ENCODE results near the gene RMDN3.
A peak's percentile ranks its signal among the peaks of the same experiment; 100 is the strongest.

RMDN3 gene, protein sequence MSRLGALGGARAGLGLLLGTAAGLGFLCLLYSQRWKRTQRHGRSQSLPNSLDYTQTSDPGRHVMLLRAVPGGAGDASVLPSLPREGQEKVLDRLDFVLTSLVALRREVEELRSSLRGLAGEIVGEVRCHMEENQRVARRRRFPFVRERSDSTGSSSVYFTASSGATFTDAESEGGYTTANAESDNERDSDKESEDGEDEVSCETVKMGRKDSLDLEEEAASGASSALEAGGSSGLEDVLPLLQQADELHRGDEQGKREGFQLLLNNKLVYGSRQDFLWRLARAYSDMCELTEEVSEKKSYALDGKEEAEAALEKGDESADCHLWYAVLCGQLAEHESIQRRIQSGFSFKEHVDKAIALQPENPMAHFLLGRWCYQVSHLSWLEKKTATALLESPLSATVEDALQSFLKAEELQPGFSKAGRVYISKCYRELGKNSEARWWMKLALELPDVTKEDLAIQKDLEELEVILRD

DNA sequence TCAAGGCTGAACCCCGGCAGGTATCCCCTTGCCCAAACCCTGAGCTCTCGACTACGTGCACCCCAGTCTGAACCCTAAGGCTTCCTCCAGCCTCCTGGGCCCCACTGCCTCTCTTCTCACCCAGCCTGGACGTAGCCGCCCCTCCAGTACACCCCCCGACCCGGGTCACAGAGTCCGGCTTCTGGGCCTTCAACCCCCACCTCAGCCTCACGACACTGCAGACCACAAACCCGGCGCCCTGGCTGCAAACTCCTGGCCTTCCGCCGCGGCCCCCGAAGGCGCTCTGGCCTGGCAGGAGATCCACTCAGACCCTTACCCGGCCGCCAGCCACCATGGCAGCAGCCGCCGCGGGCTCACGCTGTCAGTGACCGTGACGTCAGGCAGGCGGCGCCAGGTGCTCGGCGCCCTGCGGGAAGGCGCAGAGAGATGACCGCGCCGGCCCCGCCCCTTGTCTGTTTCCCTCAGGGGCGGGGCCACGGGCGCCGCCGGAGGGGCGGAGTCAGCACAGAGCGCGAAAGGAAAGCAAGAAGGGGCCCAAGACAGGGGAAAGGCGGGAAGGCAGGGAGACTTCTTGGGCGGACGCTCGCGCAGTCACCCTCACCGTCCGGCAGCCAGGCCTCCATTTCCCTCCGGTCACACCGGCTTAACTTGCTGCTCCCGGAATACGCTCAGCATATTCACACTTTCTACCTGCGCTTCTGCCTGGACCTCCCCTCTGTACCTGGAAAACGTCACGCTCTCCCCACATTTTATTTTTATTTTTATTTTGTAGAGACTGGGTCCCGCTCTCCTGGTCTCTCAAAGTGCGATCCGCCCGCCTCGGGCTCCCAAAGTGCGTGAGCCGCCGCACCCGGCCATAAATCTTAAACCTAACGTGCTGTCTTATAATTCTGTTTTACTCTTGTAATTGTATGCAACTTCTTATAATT lies at the start of gene RMDN3:
RMDN3 (minus strand) TSS at position 372 of the 929 bp plus-strand sequence. CDS start 471 bp downstream, outside the sequence.
- peak; percentile 95 for DNase-seq

DNA sequence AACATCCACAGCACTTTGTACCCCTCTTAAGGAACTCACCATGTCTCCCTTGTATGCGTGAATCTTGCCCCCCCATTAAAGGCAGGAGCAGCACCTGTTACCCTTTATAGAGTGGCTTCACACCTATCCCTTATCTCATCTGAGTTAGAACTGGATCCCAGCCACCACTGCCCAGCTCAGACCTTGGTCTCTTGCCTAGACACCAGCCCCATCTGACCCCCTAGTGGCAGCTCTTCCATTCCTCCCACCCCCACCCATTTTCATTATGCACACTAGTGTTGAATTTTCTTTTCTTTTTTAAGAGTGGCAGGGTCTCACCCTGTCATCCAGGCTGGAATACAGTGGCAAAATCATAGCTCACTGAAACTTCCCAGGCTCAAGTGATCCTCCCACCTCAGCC lies 48.6 kb upstream of the RMDN3 start:
- no peak for DNase-seq

DNA sequence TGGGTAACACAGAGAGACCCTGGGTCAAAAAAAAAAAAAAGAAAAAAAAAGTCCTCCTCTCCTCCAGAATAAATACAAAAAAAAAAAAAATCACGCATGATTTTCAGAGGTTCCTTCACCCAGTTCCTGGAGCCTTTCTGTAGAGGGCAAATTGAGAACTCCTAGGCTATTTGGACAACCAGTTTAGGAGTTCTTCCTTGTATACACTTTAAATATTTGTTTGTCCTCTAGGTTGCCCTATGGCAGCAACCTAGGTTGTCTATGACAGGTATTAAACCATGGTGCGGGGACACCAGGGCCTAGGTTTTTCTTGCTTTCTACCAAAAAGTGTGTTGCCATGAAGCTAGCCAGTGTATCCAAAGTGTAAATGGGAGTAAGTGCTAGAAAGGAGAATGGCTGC lies 48.0 kb upstream of the RMDN3 start:
- DNase-seq = no peak

DNA sequence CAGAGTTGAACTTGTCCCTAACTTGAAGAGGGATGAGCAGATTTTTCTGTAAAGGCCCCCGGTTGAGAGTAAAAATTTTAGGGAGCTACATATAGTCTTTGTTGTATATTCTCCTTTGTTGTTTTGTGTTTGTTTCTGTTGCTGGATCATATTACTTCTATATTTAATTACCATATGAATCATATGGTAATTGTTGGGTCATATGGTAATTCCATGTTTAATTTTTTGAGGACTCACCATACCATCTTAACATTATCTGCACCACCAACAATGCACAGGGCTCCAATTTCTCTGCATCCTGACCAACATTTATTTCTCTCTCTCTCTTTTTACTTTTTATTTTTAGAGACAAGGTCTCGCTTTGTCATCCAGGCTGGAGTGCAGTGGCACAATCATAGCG lies 44.5 kb upstream of the RMDN3 start:
- DNase-seq = no peak

DNA sequence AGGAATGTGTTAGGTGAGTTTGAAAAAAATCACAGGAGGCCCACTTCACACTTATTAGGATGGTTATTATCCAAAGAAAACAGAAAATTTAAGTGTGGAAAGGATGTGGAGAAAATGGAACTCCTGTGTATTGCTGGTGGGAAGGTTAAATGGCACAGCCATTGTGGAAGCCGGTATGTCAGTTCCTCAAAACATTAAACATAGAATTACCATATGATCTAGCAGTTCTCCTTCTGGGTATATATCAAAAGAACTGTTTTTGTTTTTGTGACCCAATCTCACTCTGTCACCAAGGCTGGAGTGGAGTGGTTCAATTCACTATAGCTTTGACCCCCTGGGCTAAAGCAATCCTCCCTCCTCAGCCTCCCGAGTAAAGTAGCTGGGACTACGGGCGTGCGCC lies 41.5 kb upstream of the RMDN3 start:
- DNase-seq = no peak

DNA sequence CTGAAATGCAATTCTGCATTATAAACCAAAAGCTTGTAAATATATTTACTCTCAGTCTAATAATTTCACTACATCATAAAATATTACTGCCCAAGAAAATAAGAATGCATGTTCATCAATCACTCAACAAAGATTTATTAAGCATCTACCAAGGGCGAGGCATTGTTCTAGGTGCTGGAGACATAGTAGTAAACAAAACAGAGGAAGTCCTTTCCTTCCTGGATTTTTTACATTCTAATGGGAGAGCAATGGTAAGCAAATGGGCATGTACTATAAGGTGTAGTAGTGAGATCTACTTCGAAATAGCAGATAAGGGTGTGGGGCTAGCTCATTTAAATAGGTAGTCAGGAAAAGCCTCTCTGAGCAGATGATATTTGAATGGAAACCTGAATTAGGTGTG lies 41.0 kb upstream of the RMDN3 start:
- no peak for DNase-seq

DNA sequence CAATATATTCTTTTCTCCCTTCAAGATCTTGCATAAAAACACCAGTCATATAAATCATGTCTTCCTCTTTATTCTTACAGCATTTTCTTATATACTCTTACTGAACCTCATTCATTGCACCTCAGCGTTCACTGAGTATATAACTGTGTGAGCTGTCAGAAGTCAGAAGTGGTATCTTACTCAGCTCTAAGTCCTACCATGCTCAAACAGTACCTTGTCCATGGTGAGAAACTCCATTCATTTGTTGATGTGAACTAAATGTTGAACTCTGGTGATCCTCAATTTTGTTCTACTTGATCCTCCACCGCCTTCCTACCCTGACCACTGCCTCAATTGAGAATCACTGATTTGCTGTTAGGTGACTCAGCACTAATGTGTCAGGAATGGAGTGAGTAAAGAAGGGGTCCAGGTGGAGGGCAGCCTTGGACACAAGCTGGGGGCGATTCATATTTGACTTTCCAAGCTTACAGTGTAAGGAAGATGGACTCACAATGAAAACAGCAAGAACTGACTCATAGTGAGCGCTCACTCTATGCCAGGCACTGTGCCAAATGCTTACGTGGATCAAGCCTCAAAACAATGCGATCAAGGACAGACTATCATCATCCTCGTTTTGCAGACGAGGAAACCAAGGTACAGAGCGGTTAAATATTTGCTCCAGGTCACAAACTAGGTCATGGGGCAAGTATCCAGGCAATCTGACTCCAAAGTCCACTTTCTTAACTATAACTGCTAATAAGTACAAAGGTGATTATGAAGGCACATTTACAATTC lies 38.3 kb upstream of the RMDN3 start:
- no peak for DNase-seq

DNA sequence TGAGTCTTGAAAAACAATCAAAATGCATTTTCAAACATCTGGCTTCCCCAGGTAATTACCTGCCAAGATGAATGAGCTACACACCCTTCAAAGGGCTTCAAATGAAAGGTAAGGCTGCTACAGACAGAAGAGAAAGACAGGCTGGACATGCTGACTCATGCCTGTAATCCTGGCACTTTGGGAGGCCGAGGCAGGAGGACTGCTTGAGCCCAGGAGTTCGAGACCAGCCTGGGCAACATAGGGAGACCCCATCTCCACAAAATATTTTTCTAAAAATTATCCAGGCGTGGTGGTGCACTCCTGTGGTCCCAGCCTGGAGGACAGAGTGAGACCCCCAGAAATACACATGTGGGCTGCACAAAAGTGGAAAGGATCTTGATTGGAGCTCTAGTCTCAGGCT lies 37.3 kb upstream of the RMDN3 start:
- no peak for DNase-seq

DNA sequence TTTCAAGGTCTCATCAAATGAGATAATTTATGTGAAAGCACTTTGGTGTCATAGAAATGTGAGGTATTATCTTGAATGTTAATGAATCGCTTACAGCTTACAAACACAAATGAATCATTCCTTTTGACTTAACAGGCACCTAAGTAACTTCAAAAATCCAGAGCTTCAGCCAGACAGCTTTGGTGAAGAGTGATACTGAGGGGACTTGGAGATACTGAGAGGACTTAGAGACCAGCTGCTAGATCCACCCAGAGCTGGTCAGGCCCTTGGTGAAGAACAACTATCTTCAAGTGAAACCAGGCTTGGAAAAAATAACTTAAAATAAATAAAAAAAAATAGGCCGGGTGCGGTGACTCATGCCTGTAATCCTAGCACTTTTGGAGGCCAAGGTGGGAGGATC lies 35.7 kb upstream of the RMDN3 start:
- no peak for DNase-seq

DNA sequence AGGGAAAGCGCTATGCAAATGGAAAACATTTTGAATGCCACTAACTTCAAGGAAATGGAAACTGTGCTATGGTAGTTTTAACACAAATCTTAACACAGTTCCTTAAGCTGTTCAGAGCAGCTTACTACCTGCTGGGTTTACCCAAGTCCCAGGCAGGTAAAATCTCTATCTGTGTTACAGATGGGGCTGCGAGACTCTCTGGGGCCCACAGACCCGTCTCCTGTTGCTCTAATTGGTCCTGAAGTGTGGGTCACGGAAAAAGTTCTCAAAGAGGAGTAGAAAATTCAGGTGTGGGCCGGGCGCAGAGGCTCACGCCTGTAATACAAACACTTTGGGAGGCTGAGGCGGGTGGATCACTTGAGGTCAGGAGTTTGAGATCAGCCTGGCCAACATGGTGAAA lies 34.9 kb upstream of the RMDN3 start:
- no peak for DNase-seq

DNA sequence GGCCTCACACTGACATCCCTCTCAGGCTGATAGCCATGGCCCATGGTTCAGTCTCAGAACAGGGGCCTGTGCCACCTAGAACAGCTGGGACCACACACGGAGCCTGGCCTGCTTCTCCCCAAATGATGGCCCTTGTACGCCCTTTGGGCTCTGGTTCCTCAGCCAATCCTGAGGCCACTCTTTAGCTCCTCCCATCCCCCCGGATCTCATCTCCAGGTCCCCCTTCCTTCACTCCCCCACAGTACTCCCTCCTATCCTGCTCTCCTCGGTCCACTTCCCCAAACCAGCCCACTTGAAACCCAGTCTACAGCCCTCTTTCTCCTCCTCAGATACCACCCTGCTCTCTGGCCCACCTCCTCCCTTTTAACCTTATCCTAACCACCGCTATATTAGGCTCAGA lies 34.1 kb upstream of the RMDN3 start:
- DNase-seq = no peak

DNA sequence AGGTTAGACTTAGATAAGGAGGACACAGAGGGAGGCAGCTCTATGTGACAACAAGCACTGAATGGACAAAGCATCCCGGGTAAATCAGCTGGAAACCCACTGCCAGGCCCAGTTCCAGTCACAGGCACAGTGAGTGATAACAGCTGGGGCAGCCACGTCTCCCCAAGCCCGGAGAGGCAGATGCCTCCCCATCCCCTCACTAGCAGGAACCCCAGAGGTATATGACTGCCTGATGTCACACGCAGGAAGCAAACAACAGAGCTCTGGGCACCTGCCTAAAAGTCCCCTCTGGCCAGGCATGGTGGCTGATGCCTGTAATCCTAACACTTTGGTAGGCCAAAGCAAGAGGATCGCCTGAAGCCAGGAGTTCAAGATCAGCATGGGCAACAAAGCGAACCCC lies 32.9 kb upstream of the RMDN3 start:
- DNase-seq = no peak

DNA sequence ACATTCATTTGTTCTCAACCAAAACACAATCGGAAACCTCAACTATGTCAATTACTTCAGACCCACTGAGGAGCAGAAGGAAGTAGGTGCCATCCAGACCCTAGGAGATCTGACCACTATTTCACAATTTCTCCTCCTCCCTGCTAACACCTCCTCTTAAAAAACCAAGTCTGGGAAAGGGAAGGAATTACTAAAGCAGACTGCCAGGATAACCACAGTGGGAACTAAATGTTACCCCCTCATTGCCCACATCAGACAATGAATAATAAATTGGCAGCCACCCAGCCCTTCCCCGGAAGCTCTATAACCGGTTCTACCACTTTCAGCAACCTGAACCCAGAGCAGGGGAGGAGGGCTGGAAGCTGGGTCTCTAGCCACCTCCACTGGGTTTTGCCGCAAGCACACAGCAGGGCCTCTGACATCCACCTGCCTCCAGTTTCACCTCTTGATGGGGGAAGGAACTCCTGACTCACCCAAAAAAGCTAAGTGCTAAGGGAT lies 32.3 kb upstream of the RMDN3 start:
- peak; percentile 74 for DNase-seq

DNA sequence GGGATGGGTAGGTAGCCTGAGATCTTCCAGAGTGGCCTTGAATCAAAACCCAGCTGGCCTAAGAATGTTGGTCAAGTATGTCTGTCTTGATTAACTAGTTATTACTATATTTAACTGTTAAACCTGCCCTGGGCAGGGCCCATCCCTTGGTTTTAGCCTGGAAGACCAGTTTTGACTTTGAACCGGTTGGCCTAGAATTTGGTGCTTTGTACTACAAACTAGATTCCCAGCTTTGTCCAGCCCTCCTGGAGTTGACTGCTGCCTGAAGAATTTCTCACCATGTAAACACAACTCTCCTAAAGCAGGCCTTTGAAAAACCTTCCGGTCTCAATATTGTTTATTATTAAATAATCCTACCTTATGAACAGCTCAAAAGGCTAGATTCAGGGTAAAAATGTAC lies 30.8 kb upstream of the RMDN3 start:
- DNase-seq = no peak

DNA sequence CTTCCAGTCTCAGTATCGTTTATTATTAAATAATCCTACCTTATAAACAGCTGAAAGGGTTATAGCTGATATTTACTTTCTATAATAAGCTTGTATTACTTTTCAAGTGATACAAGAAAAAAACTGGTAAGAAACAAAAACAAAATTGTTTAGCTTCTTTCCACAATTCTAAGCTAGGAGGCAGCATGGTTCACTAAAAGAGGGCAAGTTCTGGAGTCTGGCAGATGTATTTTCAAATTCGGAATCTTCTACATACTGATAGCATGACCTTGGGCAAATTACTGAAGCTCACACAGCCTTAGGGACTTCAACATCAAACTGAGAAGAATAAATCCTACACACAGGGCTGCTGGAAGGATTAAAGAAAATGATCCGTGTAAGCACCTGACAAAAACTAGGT lies 30.1 kb upstream of the RMDN3 start:
- DNase-seq = no peak

DNA sequence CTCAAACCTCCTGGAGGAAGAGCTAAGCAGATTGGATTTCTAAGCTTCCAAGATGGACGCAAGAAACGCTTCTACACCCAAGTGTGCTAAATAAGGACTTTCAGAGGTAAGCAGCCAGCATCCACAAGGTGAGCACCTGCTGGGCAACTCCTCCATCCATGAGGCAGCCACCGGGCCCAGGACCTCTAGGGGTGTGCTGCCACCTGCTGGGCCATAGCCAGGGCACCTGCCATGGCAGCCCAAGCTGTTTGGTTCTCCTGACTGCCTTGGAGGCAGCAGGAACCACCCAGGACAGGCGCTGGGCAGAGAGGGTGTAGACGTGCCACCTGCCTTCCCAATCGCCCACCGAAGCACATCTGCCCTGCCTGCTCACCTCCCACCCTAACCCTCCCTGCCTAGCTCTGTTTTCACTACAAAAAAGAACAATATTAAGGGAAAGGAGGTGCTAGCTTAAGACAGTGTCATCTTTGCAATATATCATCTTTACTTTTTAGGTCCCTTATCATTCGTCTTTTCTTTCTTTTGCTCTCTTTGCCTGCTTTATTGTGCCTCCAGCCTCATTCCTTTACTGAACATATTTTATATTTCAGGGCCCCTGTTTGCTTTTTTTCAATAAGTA lies 27.7 kb upstream of the RMDN3 start:
- DNase-seq = peak; percentile 86

DNA sequence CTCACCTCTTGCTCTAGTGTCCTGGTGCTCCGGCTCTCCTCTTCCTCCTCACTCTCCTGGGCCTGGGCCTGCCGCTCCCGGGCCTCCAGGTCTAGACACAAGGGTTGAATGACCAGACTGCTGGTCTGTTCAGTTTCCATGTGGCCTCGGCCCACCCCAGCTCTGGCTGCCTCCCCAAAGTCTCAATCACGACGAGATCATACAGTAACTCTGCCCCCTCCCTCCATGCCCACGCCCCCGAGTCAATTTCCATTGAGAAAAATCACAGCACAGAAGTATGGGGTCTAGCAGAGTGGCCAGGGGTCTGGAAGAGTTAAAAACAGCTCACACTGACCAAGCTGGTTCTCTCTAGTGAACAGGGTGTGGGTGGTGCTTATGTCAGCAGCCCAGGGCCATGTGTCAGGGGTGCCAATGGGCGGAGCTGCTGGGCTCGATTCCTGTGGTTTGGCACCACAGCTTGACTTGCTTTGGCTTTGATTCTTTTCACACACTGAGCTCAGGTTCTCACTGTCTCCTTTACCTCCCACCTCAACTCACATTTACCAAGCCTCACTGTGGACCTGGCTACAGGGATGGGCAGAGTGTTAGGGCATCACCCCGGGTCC lies 21.6 kb upstream of the RMDN3 start:
- DNase-seq = peak; percentile 36

DNA sequence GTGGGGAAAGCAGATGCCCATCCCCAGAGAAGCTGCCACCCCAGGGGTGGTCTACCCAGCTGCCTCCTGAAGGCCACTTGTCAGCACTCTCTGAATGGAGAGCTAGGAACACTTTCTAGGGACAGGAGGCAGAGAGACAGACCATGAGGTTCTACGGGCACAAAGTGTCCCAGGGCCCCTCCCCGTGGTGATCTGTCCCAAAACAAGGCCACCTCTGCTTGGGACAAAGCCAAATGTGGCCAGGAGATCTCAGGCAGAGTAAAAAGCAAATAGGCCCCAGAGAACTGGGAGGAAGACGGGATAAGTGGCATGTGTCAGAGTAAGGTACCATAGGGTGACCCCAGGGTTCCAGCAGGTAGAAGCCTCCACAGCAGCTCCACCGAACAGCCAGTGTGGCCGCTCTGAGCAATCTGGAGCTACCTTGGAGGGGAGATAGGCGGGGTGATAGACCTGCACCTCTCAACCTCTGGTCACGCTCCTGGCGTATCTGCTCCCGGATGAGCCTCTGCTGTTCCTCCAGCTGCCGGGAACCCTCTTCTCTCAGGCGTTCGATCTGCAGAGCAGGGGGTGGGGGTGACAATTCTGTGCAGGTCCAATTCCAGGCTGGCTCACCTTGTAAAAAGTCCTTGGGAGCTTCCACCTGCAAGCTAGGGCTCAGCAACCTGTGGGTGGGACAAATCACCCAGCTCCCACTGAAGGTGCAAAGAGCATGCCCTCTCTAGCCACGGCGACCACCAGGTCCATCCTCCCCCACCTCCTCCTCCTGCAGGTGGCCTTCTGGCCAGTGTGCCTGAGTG lies 20.9 kb upstream of the RMDN3 start:
- DNase-seq = no peak

DNA sequence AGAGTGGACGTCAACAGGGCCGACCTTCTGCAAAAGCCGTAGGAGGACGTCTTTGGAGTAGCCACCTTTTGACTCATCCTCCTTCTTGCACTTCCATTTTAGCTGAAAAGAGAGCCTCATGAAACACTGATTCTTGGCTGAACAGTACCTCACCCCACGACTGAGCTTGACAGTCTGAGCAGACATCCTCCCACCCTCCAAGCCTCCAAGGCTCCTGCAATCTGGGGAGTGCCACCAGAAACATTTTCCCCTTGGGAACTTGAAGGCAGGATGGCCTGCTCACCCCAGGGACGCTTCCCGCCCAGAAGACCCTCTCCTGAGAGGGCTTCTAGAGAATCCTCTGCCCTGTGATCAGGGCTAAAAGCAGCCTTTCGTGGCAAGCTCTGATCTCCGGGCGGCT lies 20.0 kb upstream of the RMDN3 start:
- DNase-seq = no peak

DNA sequence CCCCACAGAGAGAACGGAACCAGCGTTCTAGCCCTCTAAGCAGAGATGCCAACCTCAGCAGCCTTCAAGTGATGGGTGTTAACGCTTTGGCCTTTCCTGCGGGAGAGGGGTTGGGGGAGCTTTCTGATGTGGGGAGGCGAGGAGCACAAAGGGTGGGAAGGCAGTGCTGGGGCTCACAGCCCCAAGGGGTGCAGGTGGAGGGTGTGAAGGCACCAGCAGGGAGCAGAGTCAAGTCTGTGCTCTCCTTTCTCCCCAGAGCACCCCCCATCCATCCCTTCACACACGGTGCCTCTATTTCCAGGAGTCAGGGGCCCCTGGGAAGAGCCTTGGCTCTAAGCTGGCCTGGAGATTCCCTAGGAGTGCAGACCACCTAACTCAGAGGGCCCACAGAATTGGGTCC lies 18.8 kb upstream of the RMDN3 start:
- no peak for DNase-seq

DNA sequence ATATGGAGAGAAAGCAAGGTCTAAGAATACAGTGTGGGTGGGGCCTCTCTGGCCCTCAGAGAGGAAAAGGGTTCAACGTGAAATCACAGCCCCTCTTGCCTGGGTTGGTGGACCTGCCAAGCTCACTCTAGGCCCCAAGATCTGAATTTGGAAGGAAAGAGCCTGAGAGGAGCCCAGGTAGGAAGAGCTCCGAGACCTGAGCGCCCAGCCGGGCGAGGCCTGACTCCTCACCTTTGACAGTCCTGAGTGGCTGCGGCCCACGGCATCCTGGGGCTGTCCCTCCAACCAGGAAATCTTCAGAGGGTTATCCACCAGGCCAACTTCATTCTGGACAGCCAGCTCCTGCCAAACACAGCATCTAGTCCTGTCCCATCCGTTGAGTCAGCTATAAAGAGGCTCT lies 18.4 kb upstream of the RMDN3 start:
- no peak for DNase-seq

All from CD4-positive, alpha-beta T cell treated with Interleukin-17A for 4 hours (primary cell).